Right ventricle myocardium superior (tissue), 1 donor: Measurements from ENCODE around the gene CERS3. TPM values are rescaled to one million over a fixed set of nuclear protein-coding genes. Genes with fewer than 3 reads are reported as not detected.

Experiments
- total RNA-seq: library from RNA; stranded (reverse); fragmentation: NEBNext Ultra II Directional; extraction: Animal tissue kit (Norgen Biotek cat#: 25700); gene quantifications from one replicate; pipeline ENCODE4 v1.2.1, GENCODE V29; 2021
- donor health status: DM: no; HTN: yes; CAD: no; lungs with severe emphysema.

The CERS3 gene
- total RNA-seq, 1 donor from 2014 or later = not detected

Other genes with a start within 250 kb of the CERS3 start
- 1.7 TPM for gene ADAMTS17, start 187.0 kb downstream of the CERS3 start, total RNA-seq
- gene LINS1, start 73.2 kb upstream of the CERS3 start, total RNA-seq = 6.8 TPM
- 5.1 TPM for gene ASB7, start 73.6 kb upstream of the CERS3 start, total RNA-seq